ENCODE measurements around the gene MAP6D1. TPM values are rescaled to one million over a fixed set of nuclear protein-coding genes. Genes with fewer than 3 reads are reported as not detected.

The MAP6D1 gene
- 2.1 and 2.8 TPM in 2 replicates for total RNA-seq

DNA sequence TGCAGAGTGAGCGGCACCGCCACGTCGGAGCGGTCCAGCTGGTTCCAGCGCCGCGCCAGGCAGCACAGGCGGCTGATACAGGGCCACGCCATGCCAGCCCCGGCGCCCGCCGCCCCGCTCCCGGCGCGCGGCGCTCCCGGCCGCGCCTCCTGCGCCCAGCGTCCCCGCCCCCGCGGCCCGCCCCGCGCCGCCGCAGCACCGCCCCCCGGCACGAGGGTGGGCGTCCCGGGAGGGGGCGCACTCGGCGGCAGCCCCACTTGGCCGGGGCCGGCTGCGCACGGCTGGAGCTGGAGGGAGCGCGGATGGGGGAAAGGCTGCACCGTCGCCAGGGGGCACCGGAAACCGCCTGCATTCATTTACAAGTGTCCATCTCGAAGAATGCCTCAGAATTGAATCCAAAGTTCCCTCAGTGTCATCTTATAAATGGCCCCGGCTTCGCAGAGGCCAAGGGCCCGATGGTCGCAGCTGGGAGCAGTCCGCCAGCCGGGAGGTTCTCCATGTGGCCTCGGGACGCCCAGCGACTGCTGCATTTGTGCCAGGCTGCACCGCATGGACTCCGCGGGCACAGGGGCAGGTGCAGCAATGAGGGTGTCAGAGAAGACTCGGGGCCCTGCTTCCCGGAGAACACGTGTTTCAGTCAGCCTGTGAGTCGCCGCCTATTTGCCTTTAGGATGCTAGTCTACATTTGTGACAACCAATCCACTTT lies at the start of gene MAP6D1:
TSS of gene MAP6D1 (minus strand) at position 122 of the 706 bp plus-strand sequence. CDS start at position 92, 30 bp downstream.

Other genes starting within 250 kb of the MAP6D1 start
- 54.2 and 64.1 TPM in 2 replicates for gene KLHL24, start 190.0 kb downstream of the MAP6D1 start, total RNA-seq
- gene YEATS2, start 127.8 kb downstream of the MAP6D1 start, total RNA-seq, result 35.5 and 46.7 TPM in 2 replicates
- 24.2 and 24.4 TPM in 2 replicates for gene PARL, start 59.3 kb upstream of the MAP6D1 start, total RNA-seq
- gene ABCC5, start 192.3 kb upstream of the MAP6D1 start, total RNA-seq, result 13.0 and 20.6 TPM in 2 replicates
- not detected in 2 replicates for gene HTR3D, start 206.2 kb upstream of the MAP6D1 start, total RNA-seq
- gene HTR3C, start 227.5 kb upstream of the MAP6D1 start, total RNA-seq, result not detected in 2 replicates

Data from hair follicle dermal papilla cell (primary cell).